Epithelial cell of esophagus (primary cell): ENCODE measurements around the gene ARMCX6.
"Not testable (repeated sequence)": the region's sequence is repeated elsewhere in the genome, so short reads cannot be mapped to it uniquely, and the experiment has no call there.

Experiments used
- DNase-seq: peaks from one replicate; pipeline ENCODE4 v3.0.0; 2010; ENCODE audit warnings: low read depth
- H3K4me3 ChIP-seq: 2 replicates; pipeline ENCODE4 v1.5.1; 2011; ENCODE audit warnings: mild to moderate bottlenecking, low read length, control low read depth
- CTCF ChIP-seq: IDR thresholded peaks from 2 replicates; pipeline ENCODE4 v1.5.1; 2011; ENCODE audit warnings: low read depth, mild to moderate bottlenecking, low read length, control low read depth, inconsistent platforms; ENCODE audit not compliant: insufficient read depth; ENCODE audit errors: missing control alignments

ARMCX6 gene

GRCh38 chrX:101642093-101642492, 24.3 kb upstream of the ARMCX6 start:
- no peak overlapping the region for H3K4me3 ChIP-seq
- TF ChIP-seq CTCF, result no peak
- no peak for DNase-seq

DNA sequence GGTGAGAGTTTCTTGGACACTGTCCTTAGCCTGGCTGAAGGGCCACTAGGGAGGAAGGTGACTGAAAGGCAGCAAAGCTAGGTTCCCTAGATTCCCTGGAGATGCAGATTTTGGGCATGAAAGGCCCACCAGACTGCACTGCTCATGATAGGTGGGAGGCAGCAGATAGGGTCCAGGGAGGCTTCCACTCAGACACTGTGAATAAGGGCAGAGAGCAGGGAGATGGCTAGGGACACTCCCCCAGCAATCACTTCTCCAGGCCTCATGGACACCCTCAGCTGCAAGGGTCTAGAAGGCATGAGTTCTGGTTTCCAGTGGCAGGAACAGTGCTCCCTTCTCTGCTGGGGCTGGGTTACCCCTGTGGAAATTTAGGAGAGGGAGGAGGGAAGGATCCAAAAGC, 21.8 kb upstream of the ARMCX6 start:
- DNase-seq, result no peak
- no peak for TF ChIP-seq CTCF
- H3K4me3 ChIP-seq, result no peak overlapping the region

DNA sequence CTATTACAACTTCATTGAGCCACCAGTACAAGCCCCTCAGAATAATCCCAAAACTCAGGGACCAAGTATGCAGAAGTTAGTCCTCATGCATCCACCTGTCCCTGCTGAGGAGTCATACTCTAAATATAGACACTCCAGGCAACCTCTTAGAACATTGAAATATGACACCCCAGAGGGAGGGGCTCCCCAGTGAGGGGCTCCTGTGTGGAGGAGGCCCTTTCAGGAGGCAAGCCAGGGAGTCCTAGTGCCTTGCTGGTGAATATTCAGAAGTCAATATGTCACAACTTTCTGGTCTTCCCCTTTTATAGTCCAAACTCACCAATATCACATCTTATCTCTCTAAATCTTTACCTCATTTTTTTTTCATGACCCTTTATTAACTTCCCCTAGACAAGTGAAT, 1.6 kb upstream of the ARMCX6 start:
- DNase-seq, result no peak
- H3K4me3 ChIP-seq, result no peak overlapping the region
- TF ChIP-seq CTCF, result no peak

- TF ChIP-seq CTCF, result no peak
- no peak overlapping the region for H3K4me3 ChIP-seq
- DNase-seq, result no peak
These were observed 12.1 kb downstream of the ARMCX6 start for GRCh38 chrX:101605728-101606127.

DNA sequence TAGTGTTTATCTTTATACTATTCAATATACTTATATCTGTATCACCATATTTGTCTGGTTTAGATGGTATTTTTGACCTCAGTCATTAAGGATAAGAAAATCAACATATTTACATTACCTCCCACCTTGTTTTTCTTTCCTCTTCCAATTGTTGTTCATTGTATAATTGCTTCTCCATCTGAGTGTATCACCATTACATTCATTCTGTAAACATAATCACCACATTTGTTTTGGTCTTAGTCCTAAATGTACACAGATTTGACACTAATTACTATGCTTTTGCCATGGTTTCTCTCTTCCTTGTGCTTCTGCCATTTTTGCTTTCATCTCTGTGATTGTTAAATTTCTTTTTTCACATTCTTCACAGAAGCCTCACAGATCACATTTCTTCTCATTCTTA, 12.7 kb downstream of the ARMCX6 start:
- no peak for DNase-seq
- no peak for TF ChIP-seq CTCF
- H3K4me3 ChIP-seq, result no peak overlapping the region

- no peak for TF ChIP-seq CTCF
- DNase-seq, result no peak
- H3K4me3 ChIP-seq, result no peak overlapping the region
These were observed 15.7 kb downstream of the ARMCX6 start for GRCh38 chrX:101602077-101602476.

DNA sequence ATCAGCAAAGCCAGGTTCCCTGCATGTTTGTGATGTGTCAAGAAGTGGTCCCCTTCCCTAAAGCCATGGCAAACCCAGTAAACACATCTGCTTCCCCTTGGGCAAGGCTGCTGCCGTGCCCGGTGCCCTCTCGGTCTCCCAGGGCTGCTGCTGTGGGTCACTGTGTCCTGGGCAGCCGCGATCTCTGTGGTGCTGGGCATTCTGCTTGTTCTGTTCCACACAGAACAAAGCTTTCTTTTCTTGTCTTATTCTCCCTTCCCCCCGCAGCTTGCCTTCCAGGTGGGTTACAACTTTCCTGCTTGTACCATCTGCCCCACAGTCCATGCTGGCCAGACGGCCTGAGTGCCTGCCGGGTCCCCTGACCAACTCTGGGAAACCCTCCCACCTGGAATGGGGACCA, 18.2 kb downstream of the ARMCX6 start:
- not testable (repeated sequence) for H3K4me3 ChIP-seq, DNase-seq
